Stimulated activated memory B cell treated with anti-CD40 and anti-IgM and Interleukin-4, amounts not matched to agents 10 μg/mL and 1 μg/mL and 100 μg/mL, for 72 hours (primary cell): ENCODE measurements around the gene ANKRD37.

ENCODE experiments used
- ATAC-seq: fragments of 150-1000 bp; cut with Tn5 transposase; 2 replicates; pipeline ENCODE4 v1.10.0; 2021
- H3K27ac Mint-ChIP-seq: one replicate; pipeline ENCODE4 v1.8.0; 2022; ENCODE audit warnings: mild to moderate bottlenecking, mixed read lengths
- H3K27me3 Mint-ChIP-seq: one replicate; pipeline ENCODE4 v1.8.0; 2022; ENCODE audit warnings: mixed read lengths
- H3K36me3 Mint-ChIP-seq: one replicate; pipeline ENCODE4 v1.8.0; 2022; ENCODE audit warnings: mixed read lengths
- H3K4me1 Mint-ChIP-seq: one replicate; pipeline ENCODE4 v1.8.0; 2022; ENCODE audit warnings: mixed read lengths
- H3K4me3 Mint-ChIP-seq: one replicate; pipeline ENCODE4 v1.8.0; 2022; ENCODE audit warnings: mild to moderate bottlenecking, moderate library complexity, mixed read lengths
- H3K9me3 Mint-ChIP-seq: one replicate; pipeline ENCODE4 v1.8.0; 2022; ENCODE audit warnings: mixed read lengths

ANKRD37 gene

DNA sequence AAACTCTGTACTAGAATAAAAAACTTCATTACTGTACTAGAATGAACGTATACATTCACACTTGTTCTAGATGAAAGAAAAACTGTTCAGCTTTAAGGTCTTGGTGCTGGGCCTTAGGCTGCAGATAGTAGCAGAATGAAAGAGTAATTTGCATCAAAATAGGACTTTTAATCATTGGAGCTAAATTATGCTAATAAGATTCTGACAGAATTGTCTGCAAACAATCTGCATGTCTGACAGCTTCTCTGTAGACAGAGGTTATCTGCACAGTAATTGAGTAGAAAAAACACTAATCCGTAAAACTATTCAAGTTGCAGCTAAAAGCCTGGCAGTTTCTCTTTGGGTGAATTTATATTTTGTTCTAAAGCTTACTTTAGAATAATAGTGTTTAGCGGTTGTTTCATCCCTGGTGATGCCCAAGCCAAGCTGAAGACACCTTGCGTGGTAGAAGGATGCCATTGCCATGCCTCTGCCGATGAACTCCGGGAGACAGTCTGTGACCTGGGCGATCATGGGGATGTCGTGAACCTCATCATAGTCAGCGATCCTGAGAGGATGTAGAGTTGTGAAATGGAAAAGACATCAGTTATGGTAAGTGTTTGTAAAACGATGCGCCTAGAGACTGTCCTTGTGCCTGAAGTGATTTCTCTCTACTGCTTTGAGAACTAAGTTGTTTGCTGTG, 26.2 kb upstream of the ANKRD37 start:
- Mint-ChIP-seq H3K36me3 (peaks cover 43% of the 10 kb centered on the region), H3K9me3 (no peaks in the 10 kb centered on the region)

GRCh38 chr4:185371702-185372101, 24.9 kb upstream of the ANKRD37 start:
- H3K27ac Mint-ChIP-seq = no peak overlapping the region

More for the DNA sequence above, 26.2 kb upstream of the ANKRD37 start:
- Mint-ChIP-seq H3K4me1 (no peaks in the 10 kb centered on the region), H3K27me3 (no peaks in the 10 kb centered on the region), H3K27ac (no peak overlapping the region), H3K4me3 (no peak overlapping the region)
- ATAC-seq = no peak

DNA sequence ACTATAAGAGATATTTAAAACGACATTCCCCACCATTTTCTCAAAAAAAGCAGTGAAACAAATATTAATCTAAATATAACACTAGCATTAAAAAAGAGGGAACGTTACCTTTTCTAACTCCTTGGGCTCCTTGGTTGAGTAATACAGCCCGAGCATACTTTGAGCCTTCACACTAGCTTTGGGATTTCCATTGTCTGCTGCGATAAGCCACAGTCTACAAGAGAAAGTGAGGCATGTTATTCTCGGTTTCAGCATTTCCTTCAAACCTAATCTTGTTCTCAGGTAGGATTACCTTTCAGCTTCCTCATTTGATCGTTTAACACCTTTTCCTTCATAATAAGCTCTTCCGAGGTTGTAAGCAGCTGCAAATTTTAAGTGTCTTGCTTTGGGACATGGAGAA, 22.6 kb upstream of the ANKRD37 start:
- Mint-ChIP-seq H3K4me1 (no peaks in the 10 kb centered on the region), H3K27me3 (no peaks in the 10 kb centered on the region), H3K27ac (no peak overlapping the region), H3K36me3 (peaks cover 35% of the 10 kb centered on the region), H3K9me3 (no peaks in the 10 kb centered on the region), H3K4me3 (no peak overlapping the region)
- no peak for ATAC-seq

More at GRCh38 chr4:185371702-185372101, 24.9 kb upstream of the ANKRD37 start:
- H3K36me3 Mint-ChIP-seq = peaks cover 35% of the 10 kb centered on the region
- H3K9me3 Mint-ChIP-seq = no peaks in the 10 kb centered on the region
- no peaks in the 10 kb centered on the region for H3K27me3 Mint-ChIP-seq
- H3K4me3 Mint-ChIP-seq = no peak overlapping the region
- no peaks in the 10 kb centered on the region for H3K4me1 Mint-ChIP-seq
- ATAC-seq = no peak

DNA sequence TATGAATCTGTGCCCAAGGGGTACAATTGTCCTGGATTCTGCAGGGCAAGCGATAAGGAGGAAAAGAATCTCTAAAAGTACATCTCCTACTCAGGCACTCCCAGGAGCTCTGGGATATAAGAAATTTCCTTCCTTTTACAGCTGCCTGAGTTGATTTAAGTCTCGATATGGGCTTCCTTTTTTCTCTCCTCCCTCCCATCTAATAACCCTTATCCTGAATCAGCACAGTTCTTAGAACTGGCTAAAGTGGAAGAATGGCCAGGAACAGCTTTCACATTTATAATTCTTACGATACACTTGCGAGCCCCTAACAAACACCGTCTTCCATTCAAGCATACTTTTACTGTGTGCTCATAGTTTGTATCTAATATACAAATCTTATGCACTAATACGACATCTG, 22.1 kb upstream of the ANKRD37 start:
- Mint-ChIP-seq H3K4me3 (no peak overlapping the region), H3K9me3 (no peaks in the 10 kb centered on the region), H3K27ac (no peak overlapping the region), H3K27me3 (no peaks in the 10 kb centered on the region), H3K36me3 (peaks cover 37% of the 10 kb centered on the region), H3K4me1 (no peaks in the 10 kb centered on the region)
- no peak for ATAC-seq

DNA sequence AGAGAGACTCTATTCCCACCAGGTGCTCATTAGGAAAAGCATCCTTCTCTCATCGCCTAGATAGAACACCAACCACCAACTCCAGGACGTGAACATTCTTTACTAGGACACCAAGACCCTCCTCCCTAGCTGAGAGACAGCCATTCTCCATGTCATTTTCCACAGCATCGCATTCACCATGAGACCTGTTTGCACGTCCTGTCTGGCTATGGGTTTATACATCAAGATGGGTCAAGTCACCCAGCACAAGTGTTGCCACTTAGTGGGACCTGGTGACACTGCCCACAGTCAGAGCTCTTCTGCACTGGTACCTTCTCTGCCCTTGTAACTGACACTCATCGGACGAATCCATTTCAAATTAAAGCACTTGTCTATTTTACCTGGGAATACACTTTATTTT, 18.4 kb upstream of the ANKRD37 start:
- Mint-ChIP-seq H3K9me3 (peaks cover 10% of the 10 kb centered on the region), H3K27ac (no peak overlapping the region), H3K4me1 (no peaks in the 10 kb centered on the region), H3K27me3 (no peaks in the 10 kb centered on the region), H3K36me3 (peaks cover 46% of the 10 kb centered on the region), H3K4me3 (no peak overlapping the region)
- no peak for ATAC-seq

DNA sequence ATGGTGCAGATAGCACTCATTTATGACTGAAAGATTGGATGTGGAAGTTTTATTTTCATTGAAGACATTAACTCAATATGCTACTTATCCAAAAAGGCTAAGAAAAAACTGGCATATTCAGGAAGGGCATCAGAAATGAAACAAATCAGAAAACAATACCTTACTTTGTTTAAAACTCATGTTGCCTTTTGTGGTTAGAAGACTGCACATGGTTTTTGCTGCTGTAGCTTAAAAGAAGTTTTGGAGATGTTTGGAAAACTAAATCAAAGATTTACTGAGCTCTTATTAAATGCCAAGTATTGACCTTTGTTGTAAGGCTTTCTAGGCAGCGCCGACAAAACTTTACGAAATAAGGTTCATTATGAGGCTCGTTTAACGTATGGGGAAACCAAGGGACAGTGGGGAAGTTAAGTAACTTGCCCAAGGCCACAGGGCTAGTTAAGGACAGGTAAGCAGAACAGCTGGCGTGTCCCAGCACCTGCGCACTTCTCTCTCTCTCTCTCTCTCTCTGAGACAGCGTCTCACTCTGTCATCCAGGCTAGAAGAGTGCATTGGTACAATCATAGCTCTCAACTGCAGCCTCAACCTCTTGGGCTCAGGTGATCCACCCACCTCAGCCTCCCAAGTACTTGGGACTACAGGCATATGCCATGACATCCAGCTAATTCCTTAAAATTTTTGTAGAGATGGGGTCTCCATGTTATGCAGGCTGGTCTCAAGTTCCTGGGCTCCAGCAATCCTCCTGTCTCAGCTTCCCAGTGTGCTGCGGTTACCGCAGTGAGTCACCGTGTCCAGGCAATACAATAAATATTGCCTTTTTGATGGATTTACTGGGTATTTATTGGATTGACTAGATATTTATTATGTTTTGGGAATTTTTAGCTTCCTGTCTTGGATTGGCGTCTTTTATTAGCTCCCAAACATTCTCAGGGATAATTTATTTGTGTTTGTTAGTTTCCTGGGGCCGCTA, 17.0 kb upstream of the ANKRD37 start:
- peaks cover 10% of the 10 kb centered on the region for H3K9me3 Mint-ChIP-seq
- H3K4me3 Mint-ChIP-seq = no peak overlapping the region
- peaks cover 45% of the 10 kb centered on the region for H3K36me3 Mint-ChIP-seq
- no peaks in the 10 kb centered on the region for H3K4me1 Mint-ChIP-seq
- H3K27me3 Mint-ChIP-seq = no peaks in the 10 kb centered on the region
- no peak overlapping the region for H3K27ac Mint-ChIP-seq
- ATAC-seq = no peak

DNA sequence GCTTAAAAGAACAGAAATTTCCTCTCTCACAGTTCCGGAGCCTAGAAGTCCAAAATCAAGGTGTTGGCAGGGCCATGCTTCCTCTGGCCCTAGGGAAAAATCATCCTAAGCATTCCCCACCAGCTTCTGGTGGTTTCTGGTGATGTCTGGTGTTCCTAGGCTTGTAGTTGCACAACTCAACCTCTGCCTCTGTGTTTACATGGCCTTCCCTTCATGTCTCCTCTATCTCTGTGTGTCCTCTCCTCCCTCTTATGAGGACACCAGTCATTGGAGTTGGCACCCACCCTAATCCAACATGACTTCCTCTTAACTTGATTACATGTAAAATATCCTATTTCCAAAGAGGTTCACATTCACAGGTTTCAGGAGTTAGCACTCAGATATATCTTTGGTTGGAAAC, 16.3 kb upstream of the ANKRD37 start:
- H3K36me3 Mint-ChIP-seq = peaks cover 40% of the 10 kb centered on the region
- H3K4me3 Mint-ChIP-seq = no peak overlapping the region
- H3K9me3 Mint-ChIP-seq = peaks cover 10% of the 10 kb centered on the region
- no peaks in the 10 kb centered on the region for H3K27me3 Mint-ChIP-seq
- no peak overlapping the region for H3K27ac Mint-ChIP-seq
- no peaks in the 10 kb centered on the region for H3K4me1 Mint-ChIP-seq
- no peak for ATAC-seq

GRCh38 chr4:185381288-185382196, 15.1 kb upstream of the ANKRD37 start:
- H3K4me1 Mint-ChIP-seq = no peaks in the 10 kb centered on the region
- no peak overlapping the region for H3K4me3 Mint-ChIP-seq
- no peaks in the 10 kb centered on the region for H3K27me3 Mint-ChIP-seq
- ATAC-seq = no peak
- no peak overlapping the region for H3K27ac Mint-ChIP-seq
- H3K9me3 Mint-ChIP-seq = peaks cover 10% of the 10 kb centered on the region
- H3K36me3 Mint-ChIP-seq = peaks cover 40% of the 10 kb centered on the region

DNA sequence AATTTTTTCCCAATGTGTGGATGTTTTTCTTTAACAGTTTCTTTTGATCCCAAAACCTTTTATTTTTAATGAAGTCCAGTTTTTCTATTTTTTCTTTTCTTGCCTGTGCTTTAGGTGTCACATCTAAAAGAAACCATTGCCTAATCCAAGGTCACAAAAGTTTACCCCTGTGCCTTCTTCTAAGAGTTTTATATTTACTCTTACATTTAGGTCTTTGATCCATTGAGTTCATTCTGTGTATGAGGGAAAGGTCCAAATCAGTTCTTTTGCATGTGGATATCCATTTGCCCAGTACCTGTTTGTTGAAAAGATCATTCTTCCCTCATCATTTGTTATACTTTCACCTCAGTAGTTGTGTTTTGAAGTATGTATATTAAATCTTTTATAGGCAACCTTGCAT, 13.9 kb upstream of the ANKRD37 start:
- Mint-ChIP-seq H3K27ac (no peak overlapping the region), H3K4me3 (no peak overlapping the region), H3K36me3 (peaks cover 40% of the 10 kb centered on the region), H3K9me3 (peaks cover 10% of the 10 kb centered on the region), H3K4me1 (no peaks in the 10 kb centered on the region), H3K27me3 (no peaks in the 10 kb centered on the region)
- no peak for ATAC-seq

DNA sequence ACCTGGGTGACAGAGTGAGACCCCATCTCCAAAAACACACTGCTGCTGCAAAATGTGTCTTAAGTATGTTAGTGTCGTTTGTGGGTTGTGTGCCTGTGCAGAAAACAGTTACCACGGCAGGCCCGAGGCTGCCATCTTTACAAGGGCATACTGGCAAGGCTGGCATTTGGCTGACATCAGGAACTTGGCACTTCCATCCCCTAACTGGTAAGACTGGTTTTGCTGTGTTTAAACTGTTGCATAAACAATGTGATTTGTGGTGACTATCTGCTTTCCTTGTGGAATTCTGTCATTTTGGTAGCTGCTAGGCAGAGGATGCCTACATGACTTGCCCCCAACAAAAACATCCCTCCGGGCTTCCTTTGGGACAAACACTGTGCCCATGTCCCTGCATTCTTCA, 13.2 kb upstream of the ANKRD37 start:
- Mint-ChIP-seq H3K36me3 (peaks cover 34% of the 10 kb centered on the region), H3K27me3 (no peaks in the 10 kb centered on the region), H3K4me1 (no peaks in the 10 kb centered on the region), H3K27ac (no peak overlapping the region), H3K4me3 (no peak overlapping the region), H3K9me3 (peaks cover 10% of the 10 kb centered on the region)
- ATAC-seq = no peak

DNA sequence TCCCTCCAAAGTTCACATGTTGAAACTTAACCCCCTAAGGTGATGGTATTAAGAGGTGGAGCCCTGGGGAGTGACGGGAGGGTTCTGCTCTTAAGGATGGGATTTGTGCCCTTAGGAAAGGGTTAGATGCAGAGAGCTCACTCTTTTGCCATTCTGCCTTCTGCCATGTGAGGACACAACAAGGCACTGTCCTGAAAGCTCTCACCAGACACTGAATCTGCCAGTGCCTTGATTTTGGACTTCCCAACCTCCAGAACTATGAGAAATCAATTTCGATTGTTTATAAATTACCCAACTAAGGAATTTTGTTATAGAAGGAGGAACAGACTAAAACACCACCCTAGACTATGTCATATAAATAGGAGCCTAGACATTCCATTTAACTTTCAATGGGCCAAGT, 12.6 kb upstream of the ANKRD37 start:
- Mint-ChIP-seq H3K4me1 (no peaks in the 10 kb centered on the region), H3K36me3 (peaks cover 31% of the 10 kb centered on the region), H3K27me3 (no peaks in the 10 kb centered on the region), H3K4me3 (no peak overlapping the region), H3K27ac (no peak overlapping the region), H3K9me3 (peaks cover 10% of the 10 kb centered on the region)
- no peak for ATAC-seq

GRCh38 chr4:185384930-185385331, 11.7 kb upstream of the ANKRD37 start:
- no peak overlapping the region for H3K4me3 Mint-ChIP-seq
- H3K4me1 Mint-ChIP-seq = no peaks in the 10 kb centered on the region
- H3K36me3 Mint-ChIP-seq = peaks cover 26% of the 10 kb centered on the region

DNA sequence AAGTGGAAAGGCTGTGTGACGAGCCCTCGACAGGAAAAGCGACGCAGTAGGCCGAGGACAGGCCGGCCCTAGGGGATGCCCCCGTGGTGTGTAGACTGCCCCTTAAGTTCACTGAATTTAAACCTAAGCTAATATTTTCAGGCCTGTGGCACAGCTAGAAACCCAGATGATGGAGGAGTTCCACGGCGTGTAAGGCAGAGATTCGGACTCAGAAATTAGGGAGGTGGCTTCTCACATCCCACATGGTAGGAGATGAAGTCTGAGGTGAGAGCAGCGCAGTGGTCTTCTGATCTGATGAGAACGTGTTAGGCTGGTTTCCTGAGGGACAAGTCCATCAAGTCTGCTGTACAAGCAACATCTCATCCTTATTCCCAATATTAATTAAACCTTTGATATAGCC, 8.7 kb upstream of the ANKRD37 start:
- H3K4me1 Mint-ChIP-seq = peaks cover 15% of the 10 kb centered on the region
- no peaks in the 10 kb centered on the region for H3K9me3 Mint-ChIP-seq
- no peaks in the 10 kb centered on the region for H3K27me3 Mint-ChIP-seq
- no peak overlapping the region for H3K4me3 Mint-ChIP-seq
- H3K36me3 Mint-ChIP-seq = peaks cover 6% of the 10 kb centered on the region
- no peak overlapping the region for H3K27ac Mint-ChIP-seq
- peak; percentile 36 for ATAC-seq

More at GRCh38 chr4:185384930-185385331, 11.7 kb upstream of the ANKRD37 start:
- Mint-ChIP-seq H3K27ac (no peak overlapping the region), H3K27me3 (no peaks in the 10 kb centered on the region), H3K9me3 (peaks cover 10% of the 10 kb centered on the region)
- ATAC-seq = no peak

DNA sequence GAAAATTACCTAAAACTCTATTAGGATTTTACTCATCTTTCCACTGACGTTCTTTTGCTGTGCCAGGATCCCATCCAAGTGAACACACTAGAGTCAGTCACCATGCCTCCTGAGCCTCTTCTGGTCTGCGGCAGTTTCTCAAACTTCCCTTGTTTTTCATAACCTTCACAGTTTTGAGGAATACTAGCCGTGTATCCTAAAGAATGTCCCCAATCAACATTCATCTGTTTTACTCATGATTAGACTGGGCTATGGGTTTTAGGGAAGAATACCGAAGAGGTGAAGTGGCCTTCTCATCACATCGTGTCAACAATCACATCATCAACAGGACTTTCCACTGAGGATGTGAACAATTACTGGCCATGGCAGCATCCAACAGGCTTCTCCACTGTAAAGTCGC, 5.7 kb upstream of the ANKRD37 start:
- Mint-ChIP-seq H3K36me3 (no peaks in the 10 kb centered on the region), H3K4me1 (peaks cover 33% of the 10 kb centered on the region), H3K27ac (no peak overlapping the region), H3K9me3 (no peaks in the 10 kb centered on the region), H3K27me3 (no peaks in the 10 kb centered on the region), H3K4me3 (no peak overlapping the region)
- no peak for ATAC-seq

- Mint-ChIP-seq H3K9me3 (no peaks in the 10 kb centered on the region), H3K36me3 (no peaks in the 10 kb centered on the region), H3K27me3 (no peaks in the 10 kb centered on the region), H3K4me3 (no peak overlapping the region), H3K4me1 (peaks cover 40% of the 10 kb centered on the region), H3K27ac (peak overlapping the region; percentile 2)
- ATAC-seq = no peak
Measured at GRCh38 chr4:185392156-185392555, 4.5 kb upstream of the ANKRD37 start.
